GM20000 (cell line): Measurements from ENCODE around the gene TMEM203.

Source experiments
- DNase-seq: peaks from one replicate; pipeline ENCODE4 v3.0.0; 2012; ENCODE audit warnings: low spot score
- TF ChIP-seq, protein P1 (sequence below): IDR thresholded peaks from 2 replicates; pipeline ENCODE4 v1.5.1; 2012; ENCODE audit warnings: mild to moderate bottlenecking, control low read depth; ENCODE audit errors: extremely low read depth, missing control alignments

The TMEM203 gene

DNA sequence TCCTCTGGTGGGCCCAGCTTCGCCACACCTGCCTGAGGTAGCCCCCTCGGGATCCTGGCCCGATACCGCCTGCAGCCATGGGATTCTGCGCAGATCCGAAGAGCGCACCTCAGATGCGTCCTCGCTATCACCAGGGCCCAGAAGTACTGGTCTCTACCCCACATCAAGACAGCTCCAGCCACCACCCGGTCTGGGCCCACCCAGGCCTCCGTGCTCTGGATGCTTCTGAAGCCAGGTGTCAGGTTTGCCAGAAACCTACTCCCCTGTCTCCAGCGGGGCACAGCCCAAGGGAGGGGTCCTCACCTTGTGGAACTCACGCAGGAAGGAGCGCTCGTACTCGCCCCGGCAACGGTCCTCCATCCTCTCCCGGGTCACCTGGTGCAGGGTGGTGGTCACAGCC lies 19.5 kb downstream of the TMEM203 start:
- TF ChIP-seq, protein P1, sequence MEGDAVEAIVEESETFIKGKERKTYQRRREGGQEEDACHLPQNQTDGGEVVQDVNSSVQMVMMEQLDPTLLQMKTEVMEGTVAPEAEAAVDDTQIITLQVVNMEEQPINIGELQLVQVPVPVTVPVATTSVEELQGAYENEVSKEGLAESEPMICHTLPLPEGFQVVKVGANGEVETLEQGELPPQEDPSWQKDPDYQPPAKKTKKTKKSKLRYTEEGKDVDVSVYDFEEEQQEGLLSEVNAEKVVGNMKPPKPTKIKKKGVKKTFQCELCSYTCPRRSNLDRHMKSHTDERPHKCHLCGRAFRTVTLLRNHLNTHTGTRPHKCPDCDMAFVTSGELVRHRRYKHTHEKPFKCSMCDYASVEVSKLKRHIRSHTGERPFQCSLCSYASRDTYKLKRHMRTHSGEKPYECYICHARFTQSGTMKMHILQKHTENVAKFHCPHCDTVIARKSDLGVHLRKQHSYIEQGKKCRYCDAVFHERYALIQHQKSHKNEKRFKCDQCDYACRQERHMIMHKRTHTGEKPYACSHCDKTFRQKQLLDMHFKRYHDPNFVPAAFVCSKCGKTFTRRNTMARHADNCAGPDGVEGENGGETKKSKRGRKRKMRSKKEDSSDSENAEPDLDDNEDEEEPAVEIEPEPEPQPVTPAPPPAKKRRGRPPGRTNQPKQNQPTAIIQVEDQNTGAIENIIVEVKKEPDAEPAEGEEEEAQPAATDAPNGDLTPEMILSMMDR: no peak
- no peak for DNase-seq

DNA sequence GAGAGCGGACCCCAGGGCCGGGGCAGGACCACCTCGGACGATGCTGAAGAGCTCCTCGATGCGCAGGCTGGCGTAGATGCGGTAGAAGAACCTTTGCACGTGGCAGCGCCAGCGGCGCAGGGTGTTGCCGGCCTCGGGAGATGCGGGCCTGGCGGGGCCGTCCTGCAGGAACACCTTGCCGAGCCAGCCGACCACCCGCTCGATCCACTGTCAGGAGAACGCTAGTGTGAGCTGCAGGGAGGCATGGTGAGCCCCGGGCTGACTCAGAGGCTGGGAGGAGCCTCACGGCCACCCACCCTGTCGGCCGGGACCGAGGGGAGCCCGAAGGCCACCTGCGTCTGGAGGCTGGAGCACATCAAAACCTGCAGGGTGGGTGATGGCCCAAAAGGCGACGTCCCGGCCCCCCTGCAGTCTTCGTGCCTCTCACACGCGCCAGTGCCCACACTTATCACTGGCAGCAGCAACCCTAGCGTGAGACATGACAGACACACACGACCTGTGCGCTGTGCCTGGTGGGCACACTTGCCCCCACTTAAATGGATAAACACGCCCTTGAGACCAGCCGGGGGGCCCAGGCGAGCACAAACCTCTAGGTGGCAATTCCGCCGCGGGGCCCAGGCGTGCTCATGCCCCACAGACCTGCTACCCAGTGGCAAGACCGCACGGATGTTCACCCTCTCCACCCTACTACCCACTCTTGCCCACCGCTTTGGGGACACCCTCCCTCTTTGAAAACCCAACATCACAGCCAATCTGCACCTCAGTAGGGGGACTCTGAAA lies 20.4 kb downstream of the TMEM203 start:
- TF ChIP-seq, protein P1: no peak
- no peak for DNase-seq

DNA sequence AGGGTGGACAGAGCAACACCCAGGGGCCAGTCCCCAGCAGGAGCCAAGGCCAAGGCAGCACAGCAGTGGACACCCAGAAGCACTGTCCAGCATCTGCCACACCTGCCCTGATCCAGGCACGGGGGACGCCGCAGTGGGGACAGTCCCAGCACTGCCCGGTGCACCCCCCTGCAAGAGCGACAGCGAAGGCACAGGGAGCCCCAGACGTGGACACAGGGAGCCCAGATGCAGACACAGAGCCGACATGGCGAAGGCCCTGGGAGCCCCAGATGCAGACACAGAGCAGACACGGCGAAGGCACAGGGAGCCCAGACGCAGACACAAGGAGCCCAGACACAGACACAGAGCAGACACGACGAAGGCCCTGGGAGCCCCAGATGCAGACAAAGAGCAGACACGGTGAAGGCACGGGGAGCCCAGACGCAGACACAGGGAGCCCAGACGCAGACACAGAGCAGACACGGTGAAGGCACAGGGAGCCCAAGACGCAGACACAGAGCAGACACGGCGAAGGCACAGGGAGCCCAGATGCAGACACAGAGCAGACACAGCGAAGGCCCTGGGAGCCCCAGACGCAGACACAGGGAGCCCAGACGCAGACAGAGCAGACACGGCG lies 21.4 kb downstream of the TMEM203 start:
- no peak for DNase-seq
- TF ChIP-seq, protein P1: no peak

DNA sequence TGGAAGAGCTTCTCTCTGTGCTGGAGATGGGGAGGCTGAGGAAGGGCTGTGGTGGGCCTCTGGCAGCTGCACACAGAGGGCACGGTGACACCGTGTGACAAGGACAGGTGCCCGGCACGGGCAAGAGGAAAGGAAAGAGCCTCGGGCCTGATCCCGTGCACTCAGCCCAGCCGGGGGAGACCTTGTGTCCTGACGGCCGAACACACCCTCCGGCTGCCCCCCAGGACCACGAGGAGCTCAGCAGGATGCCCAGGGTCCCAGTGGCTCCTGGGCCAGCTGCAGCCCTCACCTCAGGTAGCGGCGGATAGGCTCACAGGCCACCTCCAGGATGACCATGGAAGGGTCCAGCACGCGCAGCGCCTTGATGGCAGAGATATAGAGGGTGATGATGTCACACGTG lies 22.6 kb downstream of the TMEM203 start:
- TF ChIP-seq, protein P1: no peak
- DNase-seq: no peak

DNA sequence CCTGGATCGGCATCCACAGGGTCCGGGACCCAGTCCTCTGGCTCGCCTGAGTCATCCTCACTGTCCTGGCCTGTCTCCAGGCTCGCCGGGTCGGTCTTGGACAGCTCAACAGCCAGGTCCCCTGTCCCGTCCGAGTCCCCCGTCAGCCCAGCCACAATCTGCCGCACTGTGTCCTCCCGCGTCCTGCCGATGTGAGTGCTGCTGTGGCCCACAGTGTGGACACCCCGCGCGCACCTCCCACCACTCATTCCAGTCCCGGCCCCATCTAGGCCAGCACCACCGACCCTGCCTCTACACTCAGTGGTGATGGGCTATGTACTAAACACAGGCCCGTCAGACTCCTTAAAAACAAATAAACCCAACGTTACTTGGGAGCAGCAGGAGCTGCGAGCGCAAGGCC lies 23.8 kb downstream of the TMEM203 start:
- DNase-seq: no peak
- TF ChIP-seq, protein P1: no peak

DNA sequence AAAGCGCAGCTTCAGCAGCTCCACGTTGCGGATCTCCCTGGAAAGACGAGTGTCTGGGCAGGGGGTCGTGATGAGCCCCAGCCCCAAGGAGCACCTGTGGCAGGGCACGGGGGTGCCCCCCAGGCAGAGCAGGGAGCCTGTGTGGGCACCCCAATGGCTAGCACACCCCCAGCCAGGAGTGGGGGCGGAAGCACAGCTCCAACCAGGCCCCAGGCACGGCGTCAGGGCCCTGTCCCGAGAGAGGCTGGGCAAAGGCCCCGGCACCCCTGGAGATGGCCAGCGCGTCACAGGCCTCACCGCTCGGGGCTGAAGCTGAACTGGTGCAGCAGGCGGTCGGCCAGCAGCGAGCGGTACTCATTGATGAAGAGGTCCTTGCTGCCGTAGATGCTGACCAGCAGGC lies 25.0 kb downstream of the TMEM203 start:
- DNase-seq: no peak

DNA sequence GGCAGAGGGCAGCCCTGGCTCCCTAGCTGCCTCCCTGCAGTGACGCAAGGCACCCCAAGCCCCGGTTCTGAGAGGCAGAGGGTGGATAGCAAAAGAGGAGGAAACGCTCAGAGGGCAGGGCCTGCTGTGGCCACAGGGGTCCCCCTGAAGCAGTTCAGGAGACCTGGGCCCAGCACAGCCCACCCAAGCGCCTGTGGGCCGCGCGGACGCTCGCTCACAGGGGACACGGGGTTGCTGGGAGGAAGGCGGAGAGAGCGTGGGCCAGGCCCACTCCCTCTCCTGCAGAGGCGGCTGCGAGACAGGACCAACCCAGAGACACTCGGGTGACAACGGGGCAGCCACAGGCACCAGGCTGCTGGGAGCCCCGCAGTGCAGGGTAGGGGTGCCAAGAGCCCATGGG lies 25.7 kb downstream of the TMEM203 start:
- DNase-seq: no peak
- TF ChIP-seq, protein P1: no peak

More for the DNA sequence above, 25.0 kb downstream of the TMEM203 start:
- TF ChIP-seq, protein P1: no peak
